RKO (cell line): ENCODE measurements around the gene SCMH1.
A peak's percentile ranks its signal among the peaks of the same experiment; 100 is the strongest.
"Not testable (repeated sequence)": the region's sequence is repeated elsewhere in the genome, so short reads cannot be mapped to it uniquely, and the experiment has no call there.

Experiments
- DNase-seq: peaks from one replicate; pipeline ENCODE4 v3.0.0-alpha.2; 2016; ENCODE audit warnings: low spot score

Gene SCMH1

GRCh38 chr1:41249319-41249718, 7.2 kb upstream of the SCMH1 start:
- no peak for DNase-seq

DNA sequence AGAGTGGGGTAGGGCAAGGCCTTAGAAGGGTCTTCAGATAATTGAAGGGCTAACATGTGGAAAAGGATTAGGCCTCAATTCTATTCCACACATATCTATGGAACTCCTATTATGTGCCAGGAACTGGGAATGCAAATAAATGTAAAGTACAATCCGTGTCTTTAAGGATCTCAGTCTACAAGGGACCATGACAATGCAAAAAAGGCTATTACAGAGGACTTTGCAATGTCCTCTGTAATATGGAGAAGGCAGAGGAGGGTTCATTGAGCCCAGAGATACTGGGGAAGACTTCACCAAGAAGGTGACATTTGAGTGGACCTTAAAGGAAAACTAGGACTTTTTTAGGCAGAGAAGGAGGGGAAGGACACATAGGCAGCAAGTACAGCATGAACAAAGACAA, 4.5 kb upstream of the SCMH1 start:
- DNase-seq, result no peak

DNA sequence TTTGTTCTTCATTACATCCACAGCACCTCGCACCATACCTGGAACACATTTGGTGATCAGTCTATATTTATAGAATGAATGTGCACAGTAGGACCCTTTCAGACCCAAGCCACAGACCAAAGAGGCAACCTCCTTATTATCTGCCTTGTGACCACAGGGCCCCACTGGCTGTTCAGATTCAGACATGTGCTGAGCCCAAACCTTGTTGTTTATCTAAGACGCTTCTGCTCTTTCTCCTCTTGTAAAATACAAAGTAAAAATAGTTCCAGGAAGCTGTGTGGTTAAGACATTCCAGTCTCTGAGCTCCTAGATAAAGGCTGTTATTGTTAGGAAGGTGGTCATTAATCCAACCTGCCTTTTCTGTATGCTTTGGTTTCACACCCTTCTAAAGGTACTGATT, 3.6 kb upstream of the SCMH1 start:
- DNase-seq, result no peak

DNA sequence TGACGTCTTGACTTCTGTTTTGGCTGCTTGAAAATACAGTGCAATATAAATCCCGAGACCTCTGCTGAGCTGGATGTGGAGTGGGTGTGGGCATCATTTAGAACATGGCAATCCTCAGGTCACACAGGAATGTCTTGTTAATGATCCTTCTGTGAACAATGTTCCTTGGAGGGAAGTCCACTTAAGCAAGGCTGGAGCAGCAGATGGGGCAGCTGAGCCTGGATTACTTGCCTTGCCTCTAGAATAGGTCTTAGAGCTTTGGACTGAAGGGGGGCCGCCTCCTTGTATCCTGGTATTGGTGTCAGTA, 926 bp upstream of the SCMH1 start:
- no peak for DNase-seq

DNA sequence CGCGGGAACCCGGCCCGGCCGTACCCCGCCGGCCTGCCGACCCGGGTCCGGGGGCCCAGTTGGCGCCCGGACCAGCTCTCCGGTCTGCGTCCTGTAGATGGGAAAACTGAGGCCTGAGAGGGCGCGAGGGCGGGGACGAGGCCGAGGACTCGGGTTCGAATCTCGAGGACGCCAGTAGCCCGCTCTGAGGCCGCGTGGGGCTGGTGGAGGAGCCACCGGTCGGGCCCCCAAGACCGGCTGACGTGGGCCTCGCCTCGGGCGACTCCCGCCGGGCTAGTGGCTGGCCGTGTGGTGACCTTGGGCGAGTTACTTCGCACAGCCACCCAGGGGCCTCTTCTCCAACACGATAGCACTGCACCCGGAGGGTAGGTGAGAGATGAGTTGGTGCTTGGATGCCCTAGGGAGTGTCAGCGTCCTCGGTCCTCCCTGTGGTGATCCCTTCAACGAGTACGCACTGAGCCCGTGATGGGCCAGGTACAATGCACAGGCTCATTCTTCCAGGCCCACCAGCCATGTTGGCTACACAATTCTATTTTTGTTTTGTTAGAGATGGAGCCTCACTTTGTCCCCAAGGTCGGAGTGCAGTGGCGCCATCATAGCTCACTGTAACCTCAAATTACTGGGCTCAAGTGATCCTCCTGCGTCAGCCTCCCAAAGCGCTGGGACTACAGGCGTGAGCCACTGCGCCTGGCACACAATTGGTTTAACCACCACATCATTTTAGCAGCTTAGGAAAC, 404 bp upstream of the SCMH1 start:
- peak; percentile 45 for DNase-seq

GRCh38 chr1:41241354-41241748, 755 bp downstream of the SCMH1 start:
- peak; percentile 78 for DNase-seq

DNA sequence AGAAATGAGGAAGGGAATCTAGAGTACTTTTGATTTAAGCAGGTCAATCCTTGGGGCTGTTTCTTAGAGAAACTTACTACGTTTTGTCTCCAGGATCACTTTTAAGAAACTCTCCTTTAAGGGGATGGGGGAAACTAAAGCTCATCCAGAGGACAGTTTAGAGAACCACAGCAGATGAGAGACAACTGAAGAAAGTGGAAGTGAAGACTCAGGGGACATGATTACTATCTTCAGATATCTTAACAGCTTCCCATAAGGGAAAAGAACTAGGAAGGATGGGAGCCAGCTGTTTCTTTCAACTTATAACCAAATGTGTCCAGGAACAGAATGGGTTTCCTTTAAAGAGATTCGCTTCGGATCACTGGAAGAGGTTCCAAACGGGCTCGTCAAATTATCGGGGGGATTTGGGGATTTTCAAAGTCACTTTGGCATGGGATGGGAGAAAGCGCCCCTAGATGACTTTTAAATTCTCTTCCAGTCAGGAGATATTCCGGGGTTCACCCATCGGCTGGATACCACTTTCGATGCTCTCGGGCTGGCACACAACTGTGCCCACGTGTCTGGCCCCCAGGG, 1.2 kb downstream of the SCMH1 start:
- DNase-seq, result peak; percentile 23

DNA sequence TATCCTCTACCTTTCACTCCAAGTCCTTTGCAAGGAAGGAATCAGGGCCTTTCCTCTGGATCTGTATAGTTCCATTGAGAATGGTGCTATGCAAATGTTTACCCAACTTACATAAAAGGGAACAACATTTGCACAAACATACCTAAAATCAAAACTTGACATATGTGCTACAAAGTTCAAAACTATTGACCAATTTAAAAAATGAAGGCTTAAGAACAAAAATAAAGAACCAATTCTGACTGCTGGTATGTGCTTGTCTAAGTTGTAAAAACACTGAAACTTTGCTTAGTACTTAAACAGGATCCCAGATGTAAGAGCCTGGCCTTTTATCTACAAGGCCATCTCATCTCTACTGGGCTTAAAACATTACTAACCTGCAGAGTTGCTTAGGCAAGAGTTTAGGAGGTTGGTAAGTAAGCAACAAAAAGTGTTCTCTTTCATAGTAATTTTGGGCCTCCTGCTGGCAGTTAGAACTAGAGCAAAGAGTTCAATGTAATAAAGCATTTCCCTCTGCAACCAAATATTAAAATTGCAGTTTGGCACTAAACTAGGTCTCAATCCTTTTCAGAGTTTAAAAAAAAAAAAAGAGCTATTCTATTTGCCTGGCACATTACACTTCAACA, 2.0 kb downstream of the SCMH1 start:
- DNase-seq, result peak; percentile 81

DNA sequence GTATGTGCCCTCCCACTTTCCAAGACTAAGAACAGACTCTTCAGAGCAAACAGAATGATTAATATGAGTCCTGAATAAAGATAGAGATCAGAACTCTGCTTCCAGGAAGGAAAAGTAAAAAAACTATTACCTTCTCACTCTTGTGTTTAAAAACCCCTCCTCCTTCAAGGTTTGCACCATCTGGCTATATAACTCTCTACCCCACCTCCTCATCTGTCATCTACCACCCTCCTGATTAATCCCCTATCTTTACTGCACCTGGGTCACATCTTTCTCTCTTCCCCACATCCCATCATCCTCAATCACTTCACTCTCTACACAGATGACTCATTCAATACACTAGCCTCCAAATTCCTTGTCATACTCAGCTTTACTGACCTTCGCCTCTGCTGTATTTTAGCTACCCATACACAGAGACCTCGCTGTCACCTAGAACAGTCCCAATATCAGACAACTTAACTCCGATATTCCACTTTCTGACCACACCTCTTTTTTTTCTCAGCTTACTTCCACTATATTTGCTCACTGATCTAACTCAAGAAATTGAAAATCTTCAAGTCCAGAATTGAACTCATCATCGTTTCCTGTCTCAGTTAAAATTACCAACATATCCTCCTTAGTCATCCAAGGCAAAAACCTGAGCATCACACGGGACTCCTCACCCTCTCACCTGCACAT, 3.7 kb downstream of the SCMH1 start:
- peak; percentile 46 for DNase-seq

GRCh38 chr1:41236781-41237180, 5.3 kb downstream of the SCMH1 start:
- no peak for DNase-seq

GRCh38 chr1:41235893-41236292, 6.2 kb downstream of the SCMH1 start:
- no peak for DNase-seq

DNA sequence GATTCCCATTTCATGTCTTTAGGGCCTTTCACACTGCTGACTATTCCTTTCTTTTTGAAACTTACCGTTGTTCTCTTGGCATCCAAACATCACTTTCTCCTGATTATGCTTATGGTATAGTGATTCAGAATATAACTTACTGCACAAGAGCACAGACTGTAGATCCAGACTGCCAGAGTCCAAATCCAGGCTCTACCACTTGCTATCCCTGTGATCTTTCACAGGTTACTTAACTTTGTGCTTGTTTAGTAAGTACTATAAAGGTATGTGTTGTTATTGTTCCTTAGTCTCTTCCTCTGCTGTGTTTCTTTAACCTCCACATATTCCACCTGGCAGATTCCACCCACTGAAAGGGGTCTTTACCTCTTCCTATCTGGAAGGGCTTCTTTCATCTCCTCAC, 8.4 kb downstream of the SCMH1 start:
- DNase-seq, result no peak

DNA sequence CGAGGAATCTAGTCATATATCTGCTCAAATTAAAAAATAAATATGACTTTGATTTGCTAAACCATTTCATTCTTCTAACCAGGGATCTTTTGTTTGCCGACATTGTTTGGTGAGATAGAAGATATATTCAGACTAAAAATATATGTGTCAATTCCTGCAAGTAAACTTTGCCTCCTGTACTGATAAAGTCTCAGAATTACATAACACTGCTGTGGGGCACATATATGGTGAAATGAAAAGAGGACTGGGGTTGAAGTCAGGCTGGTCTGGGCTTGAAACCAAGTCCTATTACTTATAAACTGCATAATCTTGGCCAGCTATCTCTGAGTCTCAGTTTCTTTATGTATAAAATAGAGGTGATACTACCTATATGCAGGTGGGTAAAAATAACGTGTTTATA, 9.8 kb downstream of the SCMH1 start:
- no peak for DNase-seq

DNA sequence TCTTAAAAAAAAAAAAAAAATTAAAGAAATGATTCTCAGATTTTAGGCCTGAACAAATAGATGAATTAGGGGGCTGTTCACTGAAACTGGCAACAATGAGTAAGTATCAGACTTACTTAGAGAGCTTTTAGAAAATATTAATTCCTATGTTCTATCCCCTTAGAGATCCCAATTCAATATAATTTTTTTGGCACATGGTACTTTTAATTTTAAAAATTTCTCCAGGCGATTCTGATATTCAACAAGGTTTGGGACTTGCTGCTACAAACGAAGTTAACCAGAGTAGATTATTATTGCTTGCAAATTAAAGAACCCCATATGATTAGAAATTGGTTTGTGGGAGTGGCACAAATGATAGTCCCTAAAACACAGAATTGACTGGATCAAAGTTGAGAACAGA, 11.4 kb downstream of the SCMH1 start:
- no peak for DNase-seq

DNA sequence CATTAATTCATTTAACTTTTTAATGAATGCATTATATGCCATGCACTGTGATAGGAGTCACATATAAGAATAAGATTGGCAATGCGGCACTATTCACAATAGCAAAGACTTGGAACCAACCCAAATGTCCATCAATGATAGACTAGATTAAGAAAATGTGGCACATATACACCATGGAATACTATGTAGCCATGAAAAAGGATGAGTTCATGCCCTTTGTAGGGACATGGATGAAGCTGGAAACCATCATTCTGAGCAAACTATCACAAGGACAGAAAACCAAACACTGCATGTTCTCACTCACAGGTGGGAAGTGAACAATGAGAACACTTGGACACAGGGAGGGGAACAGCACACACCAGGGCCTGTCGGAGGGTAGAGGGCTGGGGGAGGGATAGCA, 12.9 kb downstream of the SCMH1 start:
- DNase-seq, result not testable (repeated sequence)

DNA sequence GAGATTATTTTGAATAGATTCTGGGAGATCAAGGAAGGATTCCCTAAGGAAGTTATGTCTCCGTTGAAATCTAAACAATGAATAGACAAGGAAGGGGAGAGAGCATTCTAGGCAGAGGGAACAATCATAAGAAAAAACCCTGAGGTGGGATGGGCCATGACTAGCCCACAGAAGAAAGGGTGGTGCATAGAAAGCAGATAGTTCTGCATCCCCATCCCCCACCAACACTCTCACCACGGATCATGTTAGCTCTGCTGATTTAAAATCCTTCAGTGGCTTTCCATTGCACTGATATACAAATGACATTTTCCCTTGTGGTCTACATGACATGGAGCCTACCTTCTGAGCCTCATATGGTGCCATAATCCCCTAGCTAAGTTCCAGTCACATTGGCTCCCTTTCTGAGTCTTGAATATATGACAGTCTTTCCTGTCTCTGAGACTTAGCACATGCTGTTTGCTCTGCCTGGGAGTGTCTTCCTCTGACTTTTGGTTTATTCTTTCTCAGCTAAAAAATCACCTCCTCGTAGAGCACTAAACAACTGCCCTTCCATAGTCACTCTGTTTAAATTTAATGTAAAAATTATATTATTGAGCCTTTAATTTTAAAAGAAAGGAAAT, 15.2 kb downstream of the SCMH1 start:
- no peak for DNase-seq

DNA sequence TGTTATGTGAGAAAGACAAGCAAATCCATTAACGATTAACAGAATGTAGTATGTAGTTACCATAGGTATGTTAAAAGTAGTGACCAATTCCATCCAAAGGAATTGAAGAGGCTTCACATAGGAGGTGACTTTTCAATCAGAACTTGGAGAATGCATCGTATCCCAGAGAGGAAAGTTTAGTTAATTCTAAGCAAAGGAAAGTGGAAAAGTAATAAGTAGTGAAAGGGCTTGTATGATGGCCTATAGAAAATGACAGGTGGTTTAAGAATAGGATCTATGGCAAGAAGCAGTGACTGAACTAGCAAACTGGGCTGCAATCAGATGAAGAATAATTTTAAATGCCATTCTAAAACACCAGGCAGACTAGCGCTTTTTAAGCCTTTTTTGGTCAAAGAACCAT, 16.6 kb downstream of the SCMH1 start:
- no peak for DNase-seq

GRCh38 chr1:41222496-41222895, 19.6 kb downstream of the SCMH1 start:
- DNase-seq, result no peak

DNA sequence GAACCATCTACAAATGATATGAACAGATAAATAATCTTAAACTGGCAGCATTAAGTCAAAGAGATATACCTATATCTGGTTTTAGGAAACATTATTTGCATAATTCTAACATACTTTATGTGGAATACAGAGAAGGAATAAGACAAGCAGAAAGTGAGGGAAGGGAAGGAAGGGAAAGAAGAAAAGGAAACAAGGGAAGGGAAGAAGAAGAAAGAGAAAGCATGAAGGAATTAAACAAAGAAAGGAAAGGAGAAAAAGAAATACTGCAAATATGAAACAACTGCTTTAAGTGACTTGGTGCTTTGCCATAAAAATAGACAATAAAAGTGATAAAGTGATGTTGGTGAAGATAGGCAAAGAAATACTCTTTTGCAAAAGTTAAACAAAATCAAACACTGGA, 20.1 kb downstream of the SCMH1 start:
- no peak for DNase-seq

GRCh38 chr1:41218152-41218551, 24.0 kb downstream of the SCMH1 start:
- DNase-seq, result no peak

DNA sequence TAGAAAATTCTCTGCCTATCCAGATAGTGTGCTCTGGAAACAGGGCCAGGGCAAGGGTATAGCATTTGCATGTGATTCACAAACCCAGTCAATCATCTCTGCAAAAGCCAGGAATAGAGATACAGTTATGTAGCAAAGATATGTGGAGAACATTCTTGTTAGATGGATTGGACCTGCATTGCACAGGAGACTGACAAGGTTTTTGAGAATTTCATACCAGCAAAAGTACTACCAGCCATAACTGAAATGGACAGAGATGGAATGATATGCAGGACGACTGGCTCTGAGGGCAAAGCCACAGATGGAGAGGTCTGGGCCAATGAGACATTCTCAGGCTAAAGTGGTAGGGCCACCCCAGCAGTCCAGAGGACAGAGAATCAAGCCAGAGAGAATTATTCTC, 24.7 kb downstream of the SCMH1 start:
- DNase-seq, result no peak

GRCh38 chr1:41215623-41216022, 26.5 kb downstream of the SCMH1 start:
- DNase-seq, result no peak

- DNase-seq, result no peak
Measured at GRCh38 chr1:41213341-41213740, 28.8 kb downstream of the SCMH1 start.
